ENCODE results near the gene DMD.
"Not testable (repeated sequence)": the region's sequence is repeated elsewhere in the genome, so short reads cannot be mapped to it uniquely, and the experiment has no call there.

Gene DMD

GRCh38 chrX:33211356-33212260 lies at the start of gene DMD:
DMD (minus strand) TSS chrX:33211549; CDS start chrX:33211312, 237 bp downstream.
- no peak for DNase-seq (ENCODE audit: low read depth in 2 of 2)

GRCh38 chrX:33252306-33252825 lies 41.0 kb upstream of the DMD start:
- DNase-seq (ENCODE audit: low read depth in 2 of 2) = no peak

- no peak for DNase-seq (ENCODE audit: low read depth in 2 of 2)
These were observed 7.5 kb upstream of the DMD start for GRCh38 chrX:33218819-33219218.

GRCh38 chrX:33210156-33210555 lies 1.2 kb downstream of the DMD start:
- no peak for DNase-seq (ENCODE audit: low read depth in 2 of 2)

GRCh38 chrX:33207056-33207455 lies 4.3 kb downstream of the DMD start:
- DNase-seq (ENCODE audit: low read depth in 2 of 2) = no peak

GRCh38 chrX:33205321-33205720 lies 6.0 kb downstream of the DMD start:
- DNase-seq (ENCODE audit: low read depth in 2 of 2) = no peak

- DNase-seq (ENCODE audit: low read depth in 2 of 2) = no peak
These were observed 6.5 kb downstream of the DMD start for GRCh38 chrX:33204889-33205288.

GRCh38 chrX:33198561-33199279 lies 12.6 kb downstream of the DMD start:
- DNase-seq (ENCODE audit: low read depth in 2 of 2) = no peak

- no peak for DNase-seq (ENCODE audit: low read depth in 2 of 2)
These were observed 15.7 kb downstream of the DMD start for GRCh38 chrX:33195698-33196097.

- no peak for DNase-seq (ENCODE audit: low read depth in 2 of 2)
These were observed 16.4 kb downstream of the DMD start for GRCh38 chrX:33194876-33195433.

GRCh38 chrX:33194289-33194688 lies 17.1 kb downstream of the DMD start:
- no peak for DNase-seq (ENCODE audit: low read depth in 2 of 2)

- no peak for DNase-seq (ENCODE audit: low read depth in 2 of 2)
These were observed 21.3 kb downstream of the DMD start for GRCh38 chrX:33190016-33190415.

GRCh38 chrX:33188881-33189280 lies 22.5 kb downstream of the DMD start:
- DNase-seq (ENCODE audit: low read depth in 2 of 2) = no peak

GRCh38 chrX:33188286-33188685 lies 23.1 kb downstream of the DMD start:
- DNase-seq (ENCODE audit: low read depth in 2 of 2) = no peak

- not testable (repeated sequence) for DNase-seq (ENCODE audit: low read depth in 2 of 2)
These were observed 26.5 kb downstream of the DMD start for GRCh38 chrX:33184803-33185202.

GRCh38 chrX:33183361-33183760 lies 28.0 kb downstream of the DMD start:
- no peak for DNase-seq (ENCODE audit: low read depth in 2 of 2)

- no peak for DNase-seq (ENCODE audit: low read depth in 2 of 2)
These were observed 32.7 kb downstream of the DMD start for GRCh38 chrX:33178690-33179089.

GRCh38 chrX:33178218-33178617 lies 33.1 kb downstream of the DMD start:
- DNase-seq (ENCODE audit: low read depth in 2 of 2) = no peak

- DNase-seq (ENCODE audit: low read depth in 2 of 2) = no peak
These were observed 36.1 kb downstream of the DMD start for GRCh38 chrX:33175201-33175600.

GRCh38 chrX:33171041-33171440 lies 40.3 kb downstream of the DMD start:
- DNase-seq (ENCODE audit: low read depth in 2 of 2) = no peak

- DNase-seq (ENCODE audit: low read depth in 2 of 2) = no peak
These were observed 49.5 kb downstream of the DMD start for GRCh38 chrX:33161829-33162228.

GRCh38 chrX:33160273-33160672 lies 51.1 kb downstream of the DMD start:
- DNase-seq (ENCODE audit: low read depth in 2 of 2) = no peak
